ENCODE data around the gene NCAM1.

GRCh38 chr11:113090716-113091480 lies 129.7 kb downstream of the NCAM1 start:
- TF ChIP-seq CTCF (IDR thresholded peaks at IDR 0.05) (no peak), POLR2A (IDR thresholded peaks at IDR 0.05) (no peak)
